ENCODE results near the gene MAP2K7. TPM values are rescaled to one million over a fixed set of nuclear protein-coding genes. Genes with fewer than 3 reads are reported as not detected.

MAP2K7 gene
- polyA plus RNA-seq, 1 donor (not counting 4 experiments of a cell fraction or from before 2014, with no cell fraction given) = 8.4 TPM

DNA sequence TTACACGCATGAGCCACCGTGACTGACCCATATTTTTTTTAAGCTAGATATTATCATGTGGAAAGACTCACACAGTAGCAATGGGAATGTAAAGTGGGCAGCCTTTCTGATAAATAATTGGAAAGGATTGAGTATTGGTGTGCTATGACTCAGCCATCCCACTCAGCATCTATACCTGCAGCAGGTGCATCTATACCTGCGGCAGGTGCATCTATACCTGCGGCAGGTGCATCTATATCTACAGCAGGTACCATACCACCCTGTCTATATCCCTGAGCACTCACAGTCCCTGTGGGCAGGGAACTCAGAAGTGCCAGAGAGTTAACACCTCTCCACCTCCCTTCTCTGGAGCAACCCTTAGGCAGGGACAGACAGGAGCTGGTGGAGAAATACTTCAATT is 20.6 kb upstream of the MAP2K7 start:
- H3K27ac ChIP-seq (ENCODE audit: control insufficient read depth, insufficient read depth, low read length) = no peak overlapping the region
- FAIRE-seq = no peak
- DNase-seq (ENCODE audit: low read depth, low spot score) = no peak
- H3K9me3 ChIP-seq (ENCODE audit: control insufficient read depth, low read depth, low read length) = no peaks in the 10 kb centered on the region
- H3K27me3 ChIP-seq (ENCODE audit: control insufficient read depth, extremely low read depth, insufficient read depth, low read length) = no peaks in the 10 kb centered on the region
- peaks cover 2% of the 10 kb centered on the region for H3K4me1 ChIP-seq (ENCODE audit: control insufficient read depth, extremely low read depth, insufficient read depth, low read length)
- no peak overlapping the region for H3K4me2 ChIP-seq (ENCODE audit: control insufficient read depth, extremely low read depth, insufficient read depth, low read depth, low read length)
- TF ChIP-seq, protein P1, sequence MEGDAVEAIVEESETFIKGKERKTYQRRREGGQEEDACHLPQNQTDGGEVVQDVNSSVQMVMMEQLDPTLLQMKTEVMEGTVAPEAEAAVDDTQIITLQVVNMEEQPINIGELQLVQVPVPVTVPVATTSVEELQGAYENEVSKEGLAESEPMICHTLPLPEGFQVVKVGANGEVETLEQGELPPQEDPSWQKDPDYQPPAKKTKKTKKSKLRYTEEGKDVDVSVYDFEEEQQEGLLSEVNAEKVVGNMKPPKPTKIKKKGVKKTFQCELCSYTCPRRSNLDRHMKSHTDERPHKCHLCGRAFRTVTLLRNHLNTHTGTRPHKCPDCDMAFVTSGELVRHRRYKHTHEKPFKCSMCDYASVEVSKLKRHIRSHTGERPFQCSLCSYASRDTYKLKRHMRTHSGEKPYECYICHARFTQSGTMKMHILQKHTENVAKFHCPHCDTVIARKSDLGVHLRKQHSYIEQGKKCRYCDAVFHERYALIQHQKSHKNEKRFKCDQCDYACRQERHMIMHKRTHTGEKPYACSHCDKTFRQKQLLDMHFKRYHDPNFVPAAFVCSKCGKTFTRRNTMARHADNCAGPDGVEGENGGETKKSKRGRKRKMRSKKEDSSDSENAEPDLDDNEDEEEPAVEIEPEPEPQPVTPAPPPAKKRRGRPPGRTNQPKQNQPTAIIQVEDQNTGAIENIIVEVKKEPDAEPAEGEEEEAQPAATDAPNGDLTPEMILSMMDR (optimal IDR thresholded peaks at IDR 0.05 in 1 of 3, IDR thresholded peaks at IDR 0.05 in 1 of 3, conservative IDR thresholded peaks at IDR 0.05 in 1 of 3; ENCODE audit: extremely low read depth in 1 of 3, insufficient read depth in 2 of 3, low read length in 3 of 3) = no peak
- no peak for TF ChIP-seq EZH2 (IDR thresholded peaks at IDR 0.05; ENCODE audit: low read length)
- no peaks in the 10 kb centered on the region for H3K9me1 ChIP-seq (ENCODE audit: control insufficient read depth, extremely low read depth, insufficient read depth, low read length)
- no peaks in the 10 kb centered on the region for H3K79me2 ChIP-seq (ENCODE audit: control insufficient read depth, insufficient read depth, low read length)
- no peaks in the 10 kb centered on the region for H3K36me3 ChIP-seq (ENCODE audit: control insufficient read depth in 2 of 2, extremely low read depth in 1 of 2, insufficient read depth in 2 of 2, low read length in 2 of 2)
- H4K20me1 ChIP-seq (ENCODE audit: control insufficient read depth, extremely low read depth, insufficient read depth, low read length) = no peaks in the 10 kb centered on the region
- H2AFZ ChIP-seq (ENCODE audit: control insufficient read depth, low read length) = no peak overlapping the region
- H3K9ac ChIP-seq (ENCODE audit: control insufficient read depth, extremely low read depth, insufficient read depth, low read length) = no peak overlapping the region
- H3K4me3 ChIP-seq (ENCODE audit: control insufficient read depth in 2 of 3, extremely low read depth in 1 of 3, insufficient read depth in 2 of 3, low read depth in 1 of 3, low read length in 3 of 3) = no peak overlapping the region
- dilution Hi-C loops (cut with MboI; ENCODE audit: extremely low pct_ligation_motif_present, low sequenced_read_pairs) = no loop called here

DNA sequence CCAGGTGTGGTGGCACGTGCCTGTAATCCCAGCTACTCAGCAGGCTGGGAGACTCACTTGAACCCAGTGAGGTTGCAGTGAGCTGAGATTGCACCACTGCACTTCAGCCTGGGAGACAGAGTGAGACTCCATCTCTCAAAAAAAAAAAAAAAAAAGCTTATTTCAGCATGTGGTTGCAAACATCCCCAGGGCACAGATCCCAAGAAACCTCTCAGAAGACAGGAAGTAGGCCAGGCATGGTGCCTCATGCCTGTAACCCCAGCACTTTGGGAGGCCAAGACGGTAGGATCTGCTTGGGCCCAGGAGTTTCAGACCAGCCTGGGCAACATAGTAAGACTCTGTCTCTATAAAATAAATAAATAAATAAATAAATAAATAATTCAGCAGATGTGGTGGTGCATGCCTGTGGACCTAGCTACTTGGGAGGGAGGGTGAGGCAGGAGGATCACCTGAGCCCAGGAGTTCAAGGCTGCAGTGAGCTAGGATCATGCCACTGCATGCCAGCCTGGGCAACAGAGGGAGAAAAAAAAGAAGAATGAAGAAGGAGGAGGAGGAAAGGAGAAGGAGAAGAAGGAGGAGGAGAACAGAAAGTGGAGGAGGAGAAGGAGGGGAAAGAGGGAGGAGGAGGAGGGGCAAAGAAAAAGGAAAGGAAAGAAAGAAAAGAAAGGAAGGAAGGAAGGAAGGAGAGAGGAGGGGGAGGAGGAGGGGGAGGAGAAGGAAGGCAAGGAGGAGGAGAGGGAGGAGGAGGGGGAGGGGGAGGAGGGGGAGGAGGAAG is 19.7 kb upstream of the MAP2K7 start:
- dilution Hi-C loops (cut with MboI; ENCODE audit: extremely low pct_ligation_motif_present, low sequenced_read_pairs) = no loop called here
- FAIRE-seq = no peak
- DNase-seq (ENCODE audit: low read depth, low spot score) = no peak
- Histone ChIP-seq H4K20me1 (ENCODE audit: control insufficient read depth, extremely low read depth, insufficient read depth, low read length) (no peaks in the 10 kb centered on the region), H3K27ac (ENCODE audit: control insufficient read depth, insufficient read depth, low read length) (no peak overlapping the region), H3K36me3 (ENCODE audit: control insufficient read depth in 2 of 2, extremely low read depth in 1 of 2, insufficient read depth in 2 of 2, low read length in 2 of 2) (no peaks in the 10 kb centered on the region), H3K9me3 (ENCODE audit: control insufficient read depth, low read depth, low read length) (no peaks in the 10 kb centered on the region), H3K9ac (ENCODE audit: control insufficient read depth, extremely low read depth, insufficient read depth, low read length) (no peak overlapping the region), H3K79me2 (ENCODE audit: control insufficient read depth, insufficient read depth, low read length) (peaks cover 4% of the 10 kb centered on the region), H3K4me1 (ENCODE audit: control insufficient read depth, extremely low read depth, insufficient read depth, low read length) (peaks cover 6% of the 10 kb centered on the region), H3K4me2 (ENCODE audit: control insufficient read depth, extremely low read depth, insufficient read depth, low read depth, low read length) (no peak overlapping the region), H3K9me1 (ENCODE audit: control insufficient read depth, extremely low read depth, insufficient read depth, low read length) (no peaks in the 10 kb centered on the region), H3K4me3 (ENCODE audit: control insufficient read depth in 2 of 3, extremely low read depth in 1 of 3, insufficient read depth in 2 of 3, low read depth in 1 of 3, low read length in 3 of 3) (no peak overlapping the region), H2AFZ (ENCODE audit: control insufficient read depth, low read length) (no peak overlapping the region), H3K27me3 (ENCODE audit: control insufficient read depth, extremely low read depth, insufficient read depth, low read length) (no peaks in the 10 kb centered on the region)
- TF ChIP-seq, protein P1 (optimal IDR thresholded peaks at IDR 0.05 in 1 of 3, IDR thresholded peaks at IDR 0.05 in 1 of 3, conservative IDR thresholded peaks at IDR 0.05 in 1 of 3; ENCODE audit: extremely low read depth in 1 of 3, insufficient read depth in 2 of 3, low read length in 3 of 3) = no peak
- no peak for TF ChIP-seq EZH2 (IDR thresholded peaks at IDR 0.05; ENCODE audit: low read length)
